Sigmoid colon (tissue), 4 donors: ENCODE results near the gene PIGR.

Source experiments
- EP300 ChIP-seq, 4 donors: sonication (generic); formaldehyde crosslinking; IDR thresholded peaks; one replicate each; pipeline ENCODE4 v1.6.1; 2017; ENCODE audit warnings: antibody characterized with exemption in 4 of 4
- POLR2A ChIP-seq, 2 donors: fragments of 450-650 bp; IDR thresholded peaks; one replicate each; pipeline ENCODE4 v1.6.1; 2016; ENCODE audit warnings: antibody characterized with exemption in 2 of 2, mild to moderate bottlenecking in 2 of 2, moderate library complexity in 2 of 2
- POLR2AphosphoS5 ChIP-seq, 4 donors: sonication (generic); formaldehyde crosslinking; IDR thresholded peaks; one replicate each; pipeline ENCODE4 v1.6.1; 2017; ENCODE audit warnings: antibody characterized with exemption in 4 of 4
- TF ChIP-seq, protein P1 (sequence below), 4 experiments: fragments of 450-650 bp in 3 of 4; fragments of 200-600 bp in 1 of 4; IDR thresholded peaks; one replicate each; pipeline ENCODE4 v1.5.1; 2016 to 2019; ENCODE audit warnings: antibody characterized with exemption in 4 of 4, mild to moderate bottlenecking in 3 of 4, moderate library complexity in 2 of 4

DNA sequence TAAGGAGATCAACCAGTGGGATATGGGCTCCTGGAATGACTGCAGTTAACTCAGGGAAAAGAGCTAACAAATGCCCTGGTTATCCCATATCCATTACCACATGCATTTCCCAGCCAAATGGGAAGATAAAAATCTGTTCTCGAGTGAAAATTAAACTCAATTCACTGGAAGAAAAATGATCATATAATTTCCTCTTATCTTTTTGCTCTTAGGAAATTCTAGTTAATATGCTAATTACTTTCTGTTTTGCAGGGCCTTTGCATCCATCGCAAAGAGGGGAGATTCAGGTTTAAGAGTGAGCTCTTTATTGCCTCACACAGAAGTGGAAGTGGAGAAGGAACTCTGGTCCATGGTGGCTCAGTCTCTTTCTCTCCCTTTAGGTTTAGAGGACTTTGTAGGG is 52.9 kb downstream of the PIGR start:
- TF ChIP-seq, protein P1, sequence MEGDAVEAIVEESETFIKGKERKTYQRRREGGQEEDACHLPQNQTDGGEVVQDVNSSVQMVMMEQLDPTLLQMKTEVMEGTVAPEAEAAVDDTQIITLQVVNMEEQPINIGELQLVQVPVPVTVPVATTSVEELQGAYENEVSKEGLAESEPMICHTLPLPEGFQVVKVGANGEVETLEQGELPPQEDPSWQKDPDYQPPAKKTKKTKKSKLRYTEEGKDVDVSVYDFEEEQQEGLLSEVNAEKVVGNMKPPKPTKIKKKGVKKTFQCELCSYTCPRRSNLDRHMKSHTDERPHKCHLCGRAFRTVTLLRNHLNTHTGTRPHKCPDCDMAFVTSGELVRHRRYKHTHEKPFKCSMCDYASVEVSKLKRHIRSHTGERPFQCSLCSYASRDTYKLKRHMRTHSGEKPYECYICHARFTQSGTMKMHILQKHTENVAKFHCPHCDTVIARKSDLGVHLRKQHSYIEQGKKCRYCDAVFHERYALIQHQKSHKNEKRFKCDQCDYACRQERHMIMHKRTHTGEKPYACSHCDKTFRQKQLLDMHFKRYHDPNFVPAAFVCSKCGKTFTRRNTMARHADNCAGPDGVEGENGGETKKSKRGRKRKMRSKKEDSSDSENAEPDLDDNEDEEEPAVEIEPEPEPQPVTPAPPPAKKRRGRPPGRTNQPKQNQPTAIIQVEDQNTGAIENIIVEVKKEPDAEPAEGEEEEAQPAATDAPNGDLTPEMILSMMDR (IDR thresholded peaks at IDR 0.05) = no peak
- TF ChIP-seq EP300 (IDR thresholded peaks at IDR 0.05) (no peak), POLR2AphosphoS5 (IDR thresholded peaks at IDR 0.05) (no peak), POLR2A (IDR thresholded peaks at IDR 0.05) (no peak)
